ENCODE measurements around the gene CNTN5.

DNA sequence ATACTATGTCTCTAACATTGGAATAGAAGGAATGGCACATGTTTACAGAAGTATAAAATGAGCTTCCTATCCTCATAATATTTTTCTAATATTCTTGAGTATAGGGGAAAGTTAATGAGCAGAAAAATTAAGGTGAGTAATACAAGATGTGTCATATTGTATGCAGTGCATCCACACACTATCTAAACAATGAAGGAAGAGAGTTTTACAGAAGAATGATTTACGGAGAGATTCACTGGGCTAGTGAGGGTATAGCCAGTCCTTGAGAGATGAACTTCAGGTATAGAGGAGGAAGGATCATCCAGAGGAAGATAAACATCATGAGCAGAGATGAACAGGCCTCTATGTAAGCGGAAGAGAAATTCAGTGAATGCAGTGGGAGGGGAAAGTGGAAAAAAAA is 569.0 kb downstream of the CNTN5 start:
- no peak for TF ChIP-seq CTCF (IDR thresholded peaks at IDR 0.05)
- TF ChIP-seq EP300 (IDR thresholded peaks at IDR 0.05; ENCODE audit: borderline replicate concordance in 1 of 2, low read depth in 1 of 2, low read length in 1 of 2) = no peak
- TF ChIP-seq SIN3A (IDR thresholded peaks at IDR 0.05; ENCODE audit: borderline replicate concordance, low read depth, low read length) = no peak

Measured in SK-N-SH (cell line).